ENCODE results near the gene MSX2.

MSX2 gene

DNA sequence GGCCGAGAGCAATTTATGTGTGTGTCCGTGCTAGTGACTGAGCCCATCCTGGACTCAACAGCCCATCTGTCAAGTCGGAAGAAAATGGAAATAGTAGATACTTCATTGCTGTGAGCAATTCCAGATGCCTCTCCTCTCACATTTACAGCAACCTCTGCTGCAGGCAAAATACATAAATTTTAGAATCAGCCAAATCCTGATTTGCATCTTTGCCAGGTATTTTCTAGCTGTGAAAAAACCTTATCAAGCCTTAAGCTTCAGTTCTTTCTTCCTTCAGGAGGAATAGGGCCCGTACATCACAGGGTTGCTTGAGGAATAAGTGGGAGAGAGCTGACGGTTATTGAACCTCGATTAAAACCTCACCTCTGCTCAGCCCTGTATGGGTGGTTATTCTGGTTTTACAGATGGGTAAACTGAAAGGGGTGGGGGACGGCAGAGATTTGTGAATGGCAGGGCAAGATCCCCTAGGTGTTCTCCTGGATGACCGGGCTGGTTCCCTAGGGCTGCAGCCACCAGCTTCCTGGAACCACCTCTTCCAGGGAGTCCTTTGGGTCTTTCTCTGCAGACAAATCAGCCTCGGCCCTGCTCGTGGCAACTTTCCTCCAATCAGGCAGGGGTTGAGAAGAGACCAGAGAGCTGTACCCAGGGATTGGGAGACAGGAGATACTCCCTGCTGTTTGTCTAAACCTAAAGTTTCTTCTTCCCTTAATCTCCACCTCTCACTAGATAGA is 5.3 kb upstream of the MSX2 start:
- DNase-seq (ENCODE audit: low read depth): no peak

- no peak for DNase-seq (ENCODE audit: low read depth)
These were observed 4.4 kb upstream of the MSX2 start for GRCh38 chr5:174719793-174720611.

DNA sequence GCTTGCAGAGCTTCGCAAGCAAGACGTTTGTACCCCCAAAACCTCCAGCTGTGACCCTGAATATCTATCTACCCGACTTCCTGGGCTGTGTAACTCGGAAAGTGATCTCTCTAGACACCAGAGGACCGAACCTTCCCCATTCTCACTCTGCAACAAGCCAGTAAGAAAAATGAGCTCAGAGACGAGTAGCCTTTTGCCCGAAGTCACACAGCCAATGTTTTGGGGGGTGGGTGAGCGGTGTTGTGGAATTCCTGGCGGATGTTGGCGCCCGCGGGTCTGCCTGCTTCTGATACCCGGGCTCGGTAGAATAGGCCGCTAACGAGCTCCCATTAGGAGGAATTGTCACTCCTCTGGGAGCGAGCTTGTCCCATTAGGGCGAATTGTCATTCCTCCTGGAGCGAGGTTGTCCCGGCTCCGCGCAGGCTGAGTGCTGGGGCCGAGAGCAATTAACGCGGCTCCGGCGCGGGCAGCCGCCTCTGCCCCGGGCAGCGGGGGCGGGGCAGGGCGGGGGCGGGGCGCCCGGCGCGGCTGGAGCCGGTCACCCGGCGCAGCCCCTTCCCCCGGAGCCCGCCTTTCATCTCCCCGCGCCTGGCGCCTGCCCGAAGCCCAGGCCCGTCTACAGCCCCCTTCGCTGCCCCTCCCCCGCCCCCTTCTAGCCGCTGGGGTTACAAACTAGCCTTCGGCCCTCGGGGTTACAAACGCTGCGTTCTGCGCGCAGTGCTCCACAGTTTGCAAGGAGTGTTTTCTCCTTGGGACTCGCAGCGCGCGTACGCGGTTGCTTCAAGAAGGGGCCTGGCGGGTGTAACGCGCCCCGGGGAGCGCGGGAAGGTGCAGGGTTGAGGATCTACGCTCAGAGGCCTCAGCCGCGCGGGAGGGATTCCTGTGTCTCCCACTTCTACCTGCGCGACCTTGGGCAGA is 3.5 kb upstream of the MSX2 start:
- no peak for DNase-seq (ENCODE audit: low read depth)

- DNase-seq (ENCODE audit: low read depth): no peak
These were observed 2.6 kb upstream of the MSX2 start for GRCh38 chr5:174721530-174722432.

DNA sequence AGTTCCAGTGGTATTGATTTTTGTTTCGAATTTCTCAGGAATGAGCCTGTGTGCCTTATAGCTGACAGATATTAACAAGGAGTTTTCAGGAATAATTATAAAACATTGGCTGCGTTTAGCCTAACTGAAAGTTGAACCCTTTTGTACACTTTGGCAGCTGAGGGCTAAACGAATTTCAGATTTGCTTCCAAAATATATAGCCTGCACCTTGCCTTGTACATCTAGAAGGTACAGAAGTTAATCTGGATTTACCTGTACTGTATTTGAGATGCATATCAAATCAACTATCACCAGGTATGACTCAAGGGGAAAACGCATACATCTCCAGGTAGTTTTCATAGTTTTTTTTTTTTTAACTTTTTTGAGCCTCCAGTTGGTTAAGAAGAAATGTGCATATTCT is 1.9 kb upstream of the MSX2 start:
- no peak for DNase-seq (ENCODE audit: low read depth)

DNA sequence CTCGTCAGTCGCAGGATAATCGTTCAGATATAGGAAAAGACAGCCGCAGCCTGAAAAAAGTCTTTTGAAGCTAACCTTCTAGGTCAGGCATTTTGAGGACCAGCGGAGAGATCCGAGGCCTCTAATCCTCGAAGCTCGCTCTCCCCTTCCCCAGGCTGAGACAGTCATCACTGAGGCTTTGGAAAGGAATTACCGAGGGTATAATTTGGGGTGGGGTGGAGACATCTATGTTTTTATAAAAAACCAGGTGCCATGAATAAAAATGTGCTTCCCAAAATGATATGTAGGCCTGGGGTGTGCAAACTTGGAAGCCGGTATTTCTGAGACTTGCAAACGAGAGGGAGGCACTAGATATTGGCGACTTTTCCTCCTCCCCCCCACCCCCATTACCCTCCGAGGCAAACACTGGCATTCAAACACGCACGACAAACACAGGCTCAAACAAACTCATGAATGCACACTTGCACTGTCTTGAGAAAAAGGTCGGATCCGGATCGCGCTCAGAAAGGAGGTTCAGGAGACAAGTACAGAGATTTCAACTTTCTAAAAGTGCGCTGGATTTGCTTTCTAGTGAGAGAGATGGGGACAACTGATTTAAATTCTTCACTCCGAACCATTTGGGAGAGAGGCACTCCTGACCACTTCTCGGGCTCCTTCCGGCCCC is 935 bp upstream of the MSX2 start:
- no peak for DNase-seq (ENCODE audit: low read depth)

- no peak for DNase-seq (ENCODE audit: low read depth)
These were observed 351 bp upstream of the MSX2 start for GRCh38 chr5:174723979-174724483.

DNA sequence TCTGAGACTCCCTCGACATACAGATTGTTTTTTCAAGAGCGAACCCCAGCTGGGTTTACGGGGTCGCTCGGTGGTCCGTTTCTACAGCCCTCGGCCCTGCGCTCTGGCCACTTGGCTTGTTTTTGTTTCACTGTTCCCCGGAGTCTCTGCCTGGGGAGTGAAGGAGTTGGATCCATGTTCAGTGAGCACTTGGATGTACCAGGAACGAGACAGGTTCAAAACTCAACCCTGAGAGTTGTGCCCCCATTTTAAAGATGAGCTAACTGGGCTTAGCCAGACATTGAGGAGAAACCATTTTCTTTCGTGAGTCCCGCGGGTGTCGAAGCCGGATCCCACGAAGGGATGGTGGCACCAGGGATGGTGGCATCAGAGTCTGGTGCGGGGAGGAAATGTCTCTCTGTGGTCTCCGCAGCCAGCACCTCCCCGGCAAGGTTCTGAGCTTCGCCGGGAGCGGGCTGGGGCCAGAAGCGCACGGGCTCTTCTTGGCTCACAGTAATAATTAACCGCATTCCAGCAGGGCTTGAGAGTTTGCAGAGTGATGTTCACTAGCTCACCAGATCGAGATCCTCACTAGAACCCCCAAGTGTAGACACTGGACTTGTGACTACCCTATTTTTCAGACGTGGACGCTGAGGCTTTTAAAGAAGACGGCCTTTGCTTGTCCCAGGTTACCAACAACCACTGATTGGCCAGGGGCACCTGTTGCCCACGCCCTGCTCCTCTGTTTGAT is 1.0 kb downstream of the MSX2 start:
- DNase-seq (ENCODE audit: low read depth): no peak

DNA sequence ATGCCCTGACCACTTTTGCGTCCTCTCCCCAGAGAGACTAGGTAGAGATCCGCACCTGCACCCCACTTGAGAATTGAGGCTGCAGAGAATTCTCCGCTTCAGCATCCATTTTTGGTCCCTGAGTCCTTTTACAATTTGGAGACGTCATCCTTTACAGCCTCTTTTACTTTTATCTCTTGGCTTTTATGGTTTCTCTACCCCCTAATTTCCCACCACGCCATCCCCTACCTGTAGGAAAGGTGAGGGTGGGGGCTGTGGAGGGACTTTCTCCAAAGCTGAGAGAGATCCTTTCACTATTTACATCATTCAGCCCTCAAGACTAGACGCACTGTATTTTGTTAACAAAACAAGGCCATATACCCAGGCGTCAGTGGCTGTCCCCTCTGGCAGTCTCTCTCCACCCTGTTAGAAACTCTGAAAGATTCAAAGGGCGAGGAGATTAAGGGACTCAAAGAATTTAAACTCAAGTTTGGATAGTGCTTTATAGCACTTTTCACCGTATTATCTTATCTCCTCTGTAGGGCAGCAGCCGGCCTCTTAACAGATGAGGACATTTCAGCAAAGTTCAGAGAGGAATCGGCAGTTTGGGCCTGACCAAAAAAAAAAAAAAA is 1.7 kb downstream of the MSX2 start:
- no peak for DNase-seq (ENCODE audit: low read depth)

GRCh38 chr5:174726916-174727793 is 2.8 kb downstream of the MSX2 start:
- DNase-seq (ENCODE audit: low read depth): no peak

DNA sequence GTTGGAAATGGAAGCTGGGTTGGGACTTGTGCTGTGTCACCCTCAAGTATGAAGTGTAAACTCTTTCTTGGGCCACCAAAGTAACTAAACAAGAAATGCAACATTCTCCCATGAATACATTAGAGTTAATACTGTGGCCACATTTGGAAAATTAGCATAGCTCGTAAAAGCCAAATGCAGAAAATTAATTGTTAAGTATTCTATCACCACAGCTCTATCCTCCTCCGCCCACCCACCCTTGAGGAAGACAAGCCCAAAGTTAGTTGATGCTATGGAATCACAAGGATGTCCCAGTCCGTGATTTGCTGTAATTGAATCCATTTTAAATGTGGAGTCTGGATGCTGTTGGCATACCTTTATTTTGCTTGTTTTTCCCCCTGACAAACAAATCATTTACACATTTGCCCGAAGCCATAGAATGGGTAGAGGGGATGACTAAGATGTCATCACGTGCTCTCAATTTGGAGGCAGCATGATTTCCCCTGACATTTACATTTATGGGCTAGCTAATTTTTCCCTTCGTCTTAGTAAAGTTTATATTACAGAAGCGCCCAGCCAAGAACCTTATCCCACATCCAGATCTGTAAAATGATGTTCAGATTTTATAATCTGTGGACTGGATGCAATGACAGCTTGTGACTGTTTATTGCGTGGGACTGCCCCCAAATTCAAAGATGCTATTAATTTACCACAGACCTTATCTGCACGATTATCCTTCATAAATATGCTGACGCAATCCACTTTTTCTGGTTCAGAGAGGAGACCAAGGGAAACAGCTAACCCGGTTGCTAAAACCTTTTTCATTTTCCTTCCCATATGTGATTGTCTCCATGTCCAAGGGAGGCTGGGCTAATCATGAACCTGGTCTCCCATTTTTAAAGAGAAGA is 3.7 kb downstream of the MSX2 start:
- no peak for DNase-seq (ENCODE audit: low read depth)

GRCh38 chr5:174729075-174729680 is 4.8 kb downstream of the MSX2 start:
- no peak for DNase-seq (ENCODE audit: low read depth)

- DNase-seq (ENCODE audit: low read depth): no peak
These were observed 7.0 kb downstream of the MSX2 start for GRCh38 chr5:174731214-174732035.

GRCh38 chr5:174732036-174733020 is 7.9 kb downstream of the MSX2 start:
- DNase-seq (ENCODE audit: low read depth): no peak

All from CMK (cell line).